CD4-positive, alpha-beta T cell treated with Interleukin-17A for 1 hour (primary cell): Measurements from ENCODE around the gene MOK.

Experiments used
- DNase-seq: peaks from one replicate; pipeline ENCODE4 v3.0.0-alpha.2; 2020

Gene MOK

GRCh38 chr14:102201776-102202175, 103.2 kb downstream of the MOK start:
- DNase-seq, result no peak

- DNase-seq, result no peak
Observed at GRCh38 chr14:102201353-102201738, 103.6 kb downstream of the MOK start.

DNA sequence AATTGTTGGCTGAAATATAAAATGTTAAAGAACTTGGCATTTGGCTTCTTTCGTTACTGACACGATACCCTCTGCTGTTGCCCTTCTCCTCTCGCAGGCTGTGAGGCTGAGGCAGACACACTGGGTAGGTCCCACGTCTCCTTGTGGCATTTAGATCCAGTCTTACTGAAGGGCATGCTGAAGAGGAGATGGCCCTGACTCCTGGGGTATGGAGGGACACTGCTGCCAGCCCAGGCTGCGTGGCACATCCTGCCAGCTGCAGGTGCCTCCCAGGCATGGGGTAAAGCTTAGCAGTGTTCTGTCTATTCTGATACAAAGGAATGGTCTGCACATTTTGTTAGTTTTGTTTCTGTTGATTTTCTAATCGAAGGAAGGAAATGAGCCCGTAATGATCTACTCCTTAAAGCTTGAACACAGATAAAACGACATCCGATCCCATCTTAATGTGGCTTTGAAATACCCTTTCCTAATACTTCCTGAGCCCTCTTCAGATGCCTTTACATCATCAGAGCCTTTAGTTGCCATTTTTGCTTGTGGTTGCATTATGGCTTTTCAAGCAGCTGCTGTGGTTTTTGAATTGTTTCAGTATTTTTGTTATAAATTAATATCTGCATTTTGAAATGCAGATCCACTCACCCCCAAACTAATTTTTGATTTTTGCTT, 104.1 kb downstream of the MOK start:
- DNase-seq, result peak; percentile 34

- DNase-seq, result no peak
Observed at GRCh38 chr14:102197317-102197853, 107.6 kb downstream of the MOK start.

DNA sequence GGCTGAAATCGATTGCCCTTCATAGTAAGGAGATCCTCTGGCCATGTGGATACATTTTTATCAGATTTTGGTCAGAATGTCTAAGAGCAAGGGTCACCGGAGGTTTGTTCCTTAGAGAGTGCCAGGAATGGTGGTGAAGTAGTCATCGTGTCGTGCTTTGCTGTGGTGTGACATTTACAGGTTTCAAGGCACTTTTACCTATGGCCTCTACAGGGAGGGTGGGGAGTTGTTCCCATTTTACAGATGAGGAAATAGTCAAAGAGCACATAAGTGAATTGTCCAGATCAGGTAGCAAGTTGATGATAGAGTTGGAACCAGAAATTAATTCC, 108.1 kb downstream of the MOK start:
- no peak for DNase-seq

DNA sequence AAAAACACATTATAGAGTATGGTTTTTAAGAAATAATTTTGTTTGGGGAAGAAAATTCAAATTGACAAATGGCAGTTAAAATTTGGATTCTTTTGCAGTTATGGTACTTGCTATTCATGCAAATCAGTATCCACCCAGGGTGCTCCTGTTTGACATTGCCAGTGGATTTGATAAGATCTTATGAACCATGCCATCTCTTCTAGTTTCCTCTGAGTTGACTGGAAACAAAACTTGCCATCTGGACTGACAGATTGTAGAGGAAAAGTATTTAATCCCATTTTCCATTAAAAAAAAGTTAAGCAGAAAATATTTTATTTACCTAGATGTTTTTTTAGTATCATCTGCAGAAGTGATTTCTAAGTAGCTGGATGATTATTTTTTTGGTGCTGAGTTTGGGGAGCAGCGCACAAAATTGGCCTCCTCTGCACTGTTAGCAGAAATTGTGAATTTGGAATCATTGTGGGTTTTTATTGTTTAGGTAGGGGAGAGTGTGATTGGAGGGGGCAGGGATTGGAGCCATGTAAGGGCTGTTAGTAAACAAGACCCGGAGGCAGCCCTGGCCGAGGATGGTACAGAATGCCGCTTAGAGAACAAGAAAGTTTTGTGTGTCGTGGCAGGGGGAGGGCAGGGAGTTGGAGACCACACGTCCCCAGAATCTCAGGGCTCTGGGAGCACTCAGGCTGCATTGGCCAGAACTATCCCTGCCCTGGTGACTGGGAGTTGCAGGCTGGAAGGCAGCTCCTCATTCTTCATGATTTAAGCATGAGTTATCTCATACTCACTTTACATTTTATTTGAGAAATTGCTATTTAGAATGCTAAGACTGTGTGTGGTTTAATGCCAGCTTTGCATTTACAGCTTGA, 108.7 kb downstream of the MOK start:
- no peak for DNase-seq

- no peak for DNase-seq
Observed at GRCh38 chr14:102195446-102195845, 109.5 kb downstream of the MOK start.

DNA sequence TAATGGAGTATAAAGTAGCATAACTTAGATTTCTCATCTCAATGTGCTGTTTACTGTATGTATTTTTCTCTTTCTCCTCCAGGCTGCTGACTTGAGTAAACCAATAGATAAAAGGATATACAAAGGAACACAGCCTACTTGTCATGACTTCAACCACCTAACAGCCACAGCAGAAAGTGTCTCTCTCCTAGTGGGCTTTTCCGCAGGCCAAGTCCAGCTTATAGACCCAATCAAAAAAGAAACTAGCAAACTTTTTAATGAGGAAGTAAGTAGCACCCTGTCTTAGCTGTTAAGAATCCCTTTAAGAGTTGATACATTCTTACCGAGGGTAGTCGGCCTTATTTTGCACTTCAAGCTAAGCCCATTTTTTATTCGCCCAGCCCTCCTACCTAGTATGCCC, 110.1 kb downstream of the MOK start:
- no peak for DNase-seq

DNA sequence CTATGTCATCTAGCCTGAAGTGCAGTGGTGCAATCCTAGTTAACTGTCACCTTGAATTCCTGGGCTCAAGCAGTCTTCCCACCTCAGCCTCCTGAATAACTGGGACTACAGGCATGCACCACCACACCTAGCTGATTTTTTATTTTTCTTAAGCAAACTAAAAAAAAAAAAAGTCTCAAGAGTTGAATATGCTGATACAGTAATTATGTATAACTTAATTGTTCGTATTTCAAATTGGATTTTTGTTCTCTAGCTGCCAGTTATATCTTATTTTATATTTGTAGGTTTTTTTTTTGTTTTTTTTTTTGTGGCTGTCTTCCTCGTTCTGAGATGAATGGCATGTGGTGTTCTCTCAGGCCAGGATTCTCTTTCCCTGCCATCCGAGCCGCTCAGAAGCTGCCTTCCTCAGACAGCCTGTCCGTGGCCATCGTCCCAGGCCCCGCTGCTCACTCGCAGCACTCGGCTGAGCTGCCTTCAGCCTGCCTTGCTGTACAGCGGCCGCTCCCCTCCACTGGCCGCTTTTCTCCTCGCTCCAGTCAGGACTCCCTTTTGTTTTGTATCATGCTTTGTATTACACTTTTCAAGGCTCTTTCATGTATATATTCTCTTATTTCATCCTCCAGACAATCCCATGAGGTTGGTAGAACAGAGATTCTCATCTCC, 112.0 kb downstream of the MOK start:
- no peak for DNase-seq

DNA sequence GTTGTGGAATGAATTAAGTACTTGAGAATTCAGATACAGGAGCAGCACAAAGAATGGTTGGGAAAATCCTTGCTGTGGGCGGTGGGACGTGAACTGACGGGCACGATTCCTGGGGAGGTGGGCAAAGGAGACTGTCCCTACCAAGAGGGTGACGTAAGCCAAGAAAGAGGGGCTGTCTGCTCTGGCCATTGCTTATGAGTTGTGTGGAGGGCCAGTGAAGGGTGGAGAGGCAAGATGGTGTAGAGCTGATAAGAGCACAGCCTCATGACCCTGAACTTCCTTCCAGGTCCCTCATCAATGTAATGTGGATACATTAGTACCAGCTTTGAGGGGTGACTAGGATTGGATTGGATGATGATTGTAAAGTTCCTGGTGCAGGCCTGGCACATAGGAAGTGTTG, 115.1 kb downstream of the MOK start:
- DNase-seq, result no peak

- DNase-seq, result no peak
Observed at GRCh38 chr14:102188187-102188586, 116.8 kb downstream of the MOK start.

- no peak for DNase-seq
Observed at GRCh38 chr14:102187568-102188001, 117.4 kb downstream of the MOK start.

GRCh38 chr14:102187044-102187443, 117.9 kb downstream of the MOK start:
- DNase-seq, result no peak

DNA sequence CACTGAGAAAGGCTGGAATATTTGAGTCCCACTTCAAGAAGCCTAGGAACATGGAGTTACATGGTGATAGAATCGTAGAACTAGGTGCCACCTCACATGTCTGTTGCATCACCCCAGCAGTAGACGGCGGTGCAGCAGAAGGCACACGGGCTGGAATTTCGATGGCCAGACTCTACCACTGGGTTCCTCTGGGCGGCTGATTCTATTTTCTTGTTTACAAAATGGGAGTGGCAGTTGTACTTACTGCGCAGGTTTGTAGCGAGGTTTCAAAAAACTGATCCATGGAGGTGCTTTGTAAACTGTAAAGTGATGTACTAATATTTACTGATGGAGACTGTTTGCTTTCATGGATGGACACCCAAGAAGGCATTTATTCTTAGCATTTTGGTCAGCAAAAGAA, 119.6 kb downstream of the MOK start:
- DNase-seq, result no peak

- DNase-seq, result no peak
Observed at GRCh38 chr14:102184316-102185035, 120.5 kb downstream of the MOK start.

DNA sequence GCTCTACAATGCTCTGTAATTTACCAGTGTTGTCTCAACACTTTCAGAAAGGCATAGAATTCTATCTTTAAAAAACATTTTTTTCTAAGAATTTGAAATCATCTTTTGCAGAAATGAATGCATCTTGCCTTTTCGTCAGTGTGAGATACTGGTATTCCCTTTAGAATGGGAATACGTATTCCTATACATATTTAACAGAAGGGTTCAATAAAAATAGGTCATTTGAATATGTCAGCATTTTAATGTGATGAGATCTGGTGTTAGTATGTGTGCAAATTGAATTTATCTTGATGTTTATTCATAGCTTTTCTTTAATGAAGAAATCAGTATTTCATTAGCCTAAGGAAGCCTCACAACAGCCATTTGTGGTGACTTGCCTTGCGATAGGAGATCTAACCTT, 121.1 kb downstream of the MOK start:
- DNase-seq, result no peak

DNA sequence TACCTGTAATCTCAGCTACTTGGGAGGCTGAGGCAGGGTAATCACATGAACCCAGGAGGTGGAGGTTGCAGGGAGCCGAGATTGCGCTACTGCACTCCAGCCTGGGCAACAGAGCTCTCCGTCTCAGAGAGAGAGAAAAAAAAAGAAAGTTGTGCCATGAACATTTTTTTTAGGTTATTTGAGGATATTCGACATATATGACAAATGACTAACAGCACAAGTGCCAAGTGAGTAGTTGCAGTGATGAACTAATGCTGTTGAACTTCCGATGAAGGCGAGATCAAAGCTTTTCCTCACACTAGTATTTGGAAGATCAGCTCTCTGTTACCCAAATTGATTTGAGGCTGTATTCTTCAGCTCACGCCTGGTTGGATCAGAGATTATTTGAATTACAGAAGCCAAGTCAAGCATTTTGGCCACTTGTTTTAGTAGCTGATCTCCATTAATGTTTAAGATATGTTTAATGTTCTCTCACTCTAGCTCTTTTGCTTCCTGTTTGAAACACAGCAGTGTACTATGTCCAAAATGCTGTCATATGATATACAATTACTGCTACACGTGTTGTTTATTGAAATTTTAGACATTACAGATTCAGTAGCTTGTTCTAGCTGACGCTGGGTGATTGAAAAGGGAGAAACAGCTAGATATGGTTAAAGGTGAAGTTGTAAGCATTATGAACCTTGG, 121.9 kb downstream of the MOK start:
- DNase-seq, result no peak

DNA sequence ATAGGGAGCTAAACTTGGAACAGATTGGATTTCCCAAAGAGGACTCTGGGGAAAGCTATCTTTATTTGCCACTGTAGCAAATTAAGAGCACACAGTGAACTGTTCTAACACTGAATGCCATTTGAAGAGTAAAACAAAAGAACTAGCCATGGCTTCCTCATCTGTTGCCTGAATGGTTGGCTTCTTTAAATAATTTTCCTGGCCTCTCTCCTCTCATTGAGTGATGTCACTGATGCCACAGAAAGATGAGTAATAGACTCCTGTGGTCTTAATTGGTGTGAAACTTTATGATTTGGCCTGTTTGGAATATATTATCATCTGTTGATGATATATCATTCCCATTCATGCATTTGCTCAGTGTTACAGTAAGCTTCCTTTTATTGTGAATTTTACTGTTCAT, 122.8 kb downstream of the MOK start:
- DNase-seq, result no peak

DNA sequence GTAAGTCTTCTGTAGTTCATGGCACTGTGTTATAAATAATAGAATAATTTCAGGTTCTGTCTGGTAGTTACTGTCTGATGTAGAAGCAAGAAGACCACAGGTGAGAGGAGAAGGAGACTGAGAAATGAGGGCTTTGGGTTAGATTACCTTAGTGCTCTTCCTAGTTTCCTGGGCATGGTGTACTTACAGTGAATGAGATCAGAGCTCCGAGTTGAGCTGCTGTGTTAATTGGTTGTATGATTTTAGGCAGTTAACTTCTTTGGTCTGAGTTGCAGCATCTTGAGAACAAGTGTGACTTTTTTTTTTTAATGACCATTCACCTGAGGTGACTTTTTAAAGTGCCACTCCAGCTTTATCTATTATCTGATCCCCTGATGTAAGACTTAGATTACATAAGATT, 123.8 kb downstream of the MOK start:
- DNase-seq, result no peak

DNA sequence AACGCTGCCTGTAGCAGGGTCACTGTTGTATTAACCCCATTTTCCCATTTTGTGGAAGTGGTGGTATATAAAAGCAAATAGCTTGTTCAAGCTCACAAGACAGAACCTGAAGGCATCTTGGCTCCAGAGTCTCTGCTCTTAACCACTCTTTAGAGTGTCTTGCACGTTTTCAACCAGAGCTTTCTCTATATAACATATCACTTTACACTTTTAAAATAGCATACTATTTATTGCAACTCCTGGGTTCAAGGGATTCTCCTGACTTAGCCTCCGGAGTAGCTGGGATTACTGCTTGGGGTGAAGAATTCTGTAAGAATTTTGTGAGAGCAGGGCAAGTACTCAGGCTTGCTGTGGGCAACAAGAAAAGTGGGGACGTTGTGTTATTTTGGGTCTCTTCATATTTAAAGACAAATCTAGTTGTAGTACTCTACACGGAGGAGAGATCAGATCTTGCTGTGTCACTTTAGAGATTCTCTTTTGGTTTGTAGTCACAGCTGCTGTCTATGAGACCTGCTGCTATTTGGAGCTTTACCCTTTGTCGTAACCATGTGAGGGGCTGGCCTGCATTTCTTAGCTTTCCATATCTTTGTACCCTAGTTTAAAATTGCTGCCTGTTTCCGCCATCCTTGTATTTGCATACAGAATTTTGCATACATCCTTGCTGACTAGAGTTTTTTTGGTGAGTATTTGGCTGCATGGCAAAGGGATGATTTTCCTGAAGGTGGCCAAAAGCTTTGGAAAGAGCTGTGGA, 124.5 kb downstream of the MOK start:
- no peak for DNase-seq
